GM12864 (cell line): ENCODE data around the gene CYS1.
"Not testable (repeated sequence)": the region's sequence is repeated elsewhere in the genome, so short reads cannot be mapped to it uniquely, and the experiment has no call there.

ENCODE experiments used
- DNase-seq: peaks from one replicate; pipeline ENCODE4 v3.0.0-alpha.2; 2011; ENCODE audit warnings: low read depth
- H3K4me3 ChIP-seq: 2 replicates; pipeline ENCODE4 v1.5.1; 2011; ENCODE audit warnings: mild to moderate bottlenecking, low read depth, low read length, control low read depth
- TF ChIP-seq, protein P1 (sequence below): IDR thresholded peaks from 2 replicates; pipeline ENCODE4 v1.5.1; 2011; ENCODE audit warnings: low read depth, mild to moderate bottlenecking, moderate library complexity, low read length, control low read depth, inconsistent platforms; ENCODE audit errors: missing control alignments

Gene CYS1

DNA sequence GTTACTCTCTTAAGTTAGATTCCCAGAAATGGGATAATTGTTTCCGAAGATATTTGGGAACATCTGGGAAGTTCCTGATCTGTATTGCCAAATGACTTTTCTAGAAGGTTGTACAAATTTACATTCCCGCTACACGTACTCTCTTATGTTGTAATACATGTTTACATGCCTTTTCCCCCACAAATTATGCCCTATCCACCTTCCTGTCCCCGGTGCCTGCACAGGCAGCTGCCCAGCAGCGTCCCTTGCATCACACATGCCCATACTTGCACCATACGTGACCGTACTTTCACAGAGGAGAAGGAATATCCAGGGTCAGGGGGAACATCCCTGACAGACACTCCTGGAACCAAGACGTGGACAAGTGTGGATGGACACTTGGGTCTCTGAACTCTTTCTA lies 61.0 kb downstream of the CYS1 start:
- DNase-seq = no peak
- no peak overlapping the region for H3K4me3 ChIP-seq
- TF ChIP-seq, protein P1, sequence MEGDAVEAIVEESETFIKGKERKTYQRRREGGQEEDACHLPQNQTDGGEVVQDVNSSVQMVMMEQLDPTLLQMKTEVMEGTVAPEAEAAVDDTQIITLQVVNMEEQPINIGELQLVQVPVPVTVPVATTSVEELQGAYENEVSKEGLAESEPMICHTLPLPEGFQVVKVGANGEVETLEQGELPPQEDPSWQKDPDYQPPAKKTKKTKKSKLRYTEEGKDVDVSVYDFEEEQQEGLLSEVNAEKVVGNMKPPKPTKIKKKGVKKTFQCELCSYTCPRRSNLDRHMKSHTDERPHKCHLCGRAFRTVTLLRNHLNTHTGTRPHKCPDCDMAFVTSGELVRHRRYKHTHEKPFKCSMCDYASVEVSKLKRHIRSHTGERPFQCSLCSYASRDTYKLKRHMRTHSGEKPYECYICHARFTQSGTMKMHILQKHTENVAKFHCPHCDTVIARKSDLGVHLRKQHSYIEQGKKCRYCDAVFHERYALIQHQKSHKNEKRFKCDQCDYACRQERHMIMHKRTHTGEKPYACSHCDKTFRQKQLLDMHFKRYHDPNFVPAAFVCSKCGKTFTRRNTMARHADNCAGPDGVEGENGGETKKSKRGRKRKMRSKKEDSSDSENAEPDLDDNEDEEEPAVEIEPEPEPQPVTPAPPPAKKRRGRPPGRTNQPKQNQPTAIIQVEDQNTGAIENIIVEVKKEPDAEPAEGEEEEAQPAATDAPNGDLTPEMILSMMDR = no peak

DNA sequence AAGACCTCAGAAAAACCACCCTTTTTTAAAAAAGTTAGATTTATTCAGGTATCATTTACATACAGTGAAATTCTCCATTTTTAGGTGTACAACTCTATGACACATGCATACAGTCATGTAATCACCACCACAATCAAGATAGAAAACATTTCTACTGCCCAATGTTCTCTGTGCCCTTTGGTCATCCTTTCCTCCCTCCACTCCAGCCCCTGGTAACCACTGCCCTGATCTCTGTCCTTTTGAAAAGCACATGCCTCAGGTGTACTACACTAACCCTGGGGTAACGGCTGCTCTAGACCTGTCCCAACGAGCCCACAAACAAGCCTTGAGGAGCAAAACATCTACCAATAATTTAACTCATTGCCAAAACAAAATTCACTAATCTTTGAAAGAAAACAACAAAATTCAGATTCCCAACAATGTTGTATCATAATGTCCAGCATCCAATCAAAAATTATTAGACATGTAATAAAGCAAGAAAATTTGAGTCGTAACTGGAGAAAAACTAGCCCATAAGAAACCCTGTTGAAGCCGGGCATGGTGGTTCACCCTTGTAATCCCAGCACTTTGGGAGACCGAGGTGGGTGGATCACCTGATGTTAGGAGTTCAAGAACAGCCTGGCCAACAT lies 62.8 kb downstream of the CYS1 start:
- H3K4me3 ChIP-seq = no peak overlapping the region
- TF ChIP-seq, protein P1 = no peak
- DNase-seq = no peak

DNA sequence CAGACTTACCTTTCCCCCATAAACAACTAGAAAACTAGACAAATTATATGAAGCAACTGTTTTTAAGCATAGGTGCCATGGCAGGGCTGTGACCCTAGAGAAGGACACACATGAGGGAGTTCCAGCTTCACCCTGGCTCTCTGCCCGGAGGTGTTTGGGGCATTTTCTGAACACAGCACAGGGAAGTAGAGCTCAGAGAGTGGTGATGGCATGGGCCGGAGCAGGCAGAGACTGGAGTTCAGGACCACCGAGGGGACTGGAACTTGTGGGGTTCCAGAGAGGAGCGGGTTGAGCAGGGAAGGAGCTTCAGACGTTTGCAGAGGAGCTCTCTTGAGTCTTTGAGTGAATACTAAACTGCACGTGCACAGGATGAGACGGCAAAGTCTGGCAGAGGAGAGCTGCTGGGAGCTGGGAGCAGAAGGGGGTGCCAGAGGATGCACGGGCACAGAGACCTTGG lies 63.4 kb downstream of the CYS1 start:
- TF ChIP-seq, protein P1 = no peak
- DNase-seq = no peak
- H3K4me3 ChIP-seq = no peak overlapping the region

DNA sequence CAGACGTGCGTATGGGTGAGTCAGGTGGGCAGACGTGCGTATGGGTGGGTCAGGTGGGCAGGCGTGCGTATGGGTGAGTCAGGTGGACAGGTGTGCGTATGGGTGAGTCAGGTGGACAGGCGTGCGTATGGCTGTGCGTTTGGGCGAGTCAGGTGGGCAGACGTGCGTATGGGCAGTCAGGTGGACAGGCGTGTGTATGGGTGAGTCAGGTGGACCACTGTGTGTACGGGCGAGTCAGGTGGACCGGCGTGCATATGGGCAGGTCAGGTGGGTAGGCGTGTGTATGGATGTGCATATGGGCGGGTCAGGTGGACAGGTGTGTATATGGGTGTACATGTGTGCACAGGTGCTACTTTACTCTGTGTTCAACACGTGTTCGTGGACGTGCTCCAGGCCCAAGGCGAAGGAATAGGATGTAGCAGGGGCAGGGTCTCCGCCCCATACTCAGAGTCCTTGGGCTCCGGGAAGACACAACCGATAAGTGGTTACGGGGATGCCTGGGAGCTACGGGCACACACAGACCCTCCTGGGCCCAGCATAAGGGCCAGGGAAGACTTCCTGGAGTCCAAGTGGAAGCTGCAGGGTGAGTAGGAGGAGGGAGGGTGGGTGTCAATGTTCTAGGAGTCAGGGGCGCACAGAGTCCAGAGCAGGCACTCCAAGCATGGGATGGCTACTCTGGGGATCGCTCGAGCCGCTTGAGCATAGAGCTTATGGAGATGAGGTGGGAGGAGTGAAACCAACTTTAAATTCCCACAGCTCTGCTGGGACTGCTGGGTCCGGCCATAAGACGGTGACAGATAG lies 64.0 kb downstream of the CYS1 start:
- H3K4me3 ChIP-seq = no peak overlapping the region
- DNase-seq = no peak
- TF ChIP-seq, protein P1 = no peak

DNA sequence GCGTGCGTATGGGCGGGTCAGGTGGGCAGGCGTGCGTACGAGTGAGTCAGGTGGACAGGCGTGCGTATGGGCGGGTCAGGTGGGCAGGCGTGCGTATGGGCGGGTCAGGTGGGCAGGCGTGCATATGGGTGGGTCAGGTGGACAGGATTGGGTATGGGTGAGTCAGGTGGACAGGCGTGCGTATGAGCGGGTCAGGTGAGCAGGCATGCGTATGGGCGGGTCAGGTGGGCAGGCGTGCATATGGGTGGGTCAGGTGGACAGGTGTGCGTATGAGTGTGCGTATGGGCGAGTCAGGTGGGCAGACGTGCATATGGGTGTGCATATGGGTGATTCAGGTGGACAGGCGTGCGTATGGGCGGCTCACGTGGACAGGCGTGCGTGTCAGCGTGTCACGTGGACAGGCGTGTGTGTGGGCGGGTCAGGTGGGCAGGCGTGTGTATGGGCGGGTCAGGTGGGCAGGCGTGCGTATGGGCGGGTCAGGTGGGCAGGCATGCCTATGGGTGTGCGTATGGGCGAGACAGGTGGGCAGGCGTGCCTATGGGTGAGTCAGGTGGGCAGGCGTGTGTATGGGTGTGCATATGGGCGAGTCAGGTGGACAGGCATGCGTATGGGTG lies 64.7 kb downstream of the CYS1 start:
- DNase-seq, H3K4me3 ChIP-seq: not testable (repeated sequence)

GRCh38 chr2:10014418-10015190 lies 65.6 kb downstream of the CYS1 start:
- no peak overlapping the region for H3K4me3 ChIP-seq
- DNase-seq = no peak
- TF ChIP-seq, protein P1 = no peak

GRCh38 chr2:10013651-10014417 lies 66.4 kb downstream of the CYS1 start:
- H3K4me3 ChIP-seq, DNase-seq: not testable (repeated sequence)
